HG03280 (cell line): ENCODE results near the gene YAF2.

Experiments used
- ATAC-seq: cut with Tn5 transposase; IDR thresholded peaks from one replicate; pipeline ENCODE4 v1.9.1; 2021; ENCODE audit warnings: mild to moderate bottlenecking, moderate library complexity; ENCODE audit not compliant: unreplicated experiment

YAF2 gene

DNA sequence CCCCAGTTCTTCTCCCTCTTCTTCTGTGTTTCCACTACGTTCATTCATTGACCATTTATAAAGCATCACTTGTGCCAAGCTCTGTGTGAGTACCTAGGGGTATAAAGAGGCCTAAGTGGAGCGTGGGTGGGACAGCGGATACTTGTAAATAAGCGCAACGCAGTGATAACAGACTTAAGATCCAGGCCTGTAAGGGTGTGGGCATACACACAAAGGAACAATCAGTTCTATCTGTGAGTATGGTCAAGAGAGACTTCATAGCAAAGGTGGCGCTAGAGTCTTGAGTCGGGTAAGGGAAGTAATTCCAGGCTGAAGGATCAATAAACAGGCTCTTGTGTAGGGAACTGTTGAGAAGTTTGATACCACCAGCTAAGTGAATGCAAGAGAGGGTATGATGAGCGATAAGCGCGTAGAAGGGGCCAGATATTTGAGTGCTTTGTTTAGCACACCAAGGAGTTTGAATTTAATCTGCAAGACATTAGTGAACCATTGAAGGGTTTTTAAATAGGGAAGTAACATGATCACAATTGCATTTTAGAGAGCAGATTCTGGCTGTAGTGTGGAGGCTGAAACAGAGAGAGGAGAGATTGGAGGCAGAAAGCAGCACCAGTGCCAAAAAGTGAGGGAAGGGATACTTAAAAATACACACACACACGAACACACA is 92.4 kb downstream of the YAF2 start:
- ATAC-seq, result no peak

DNA sequence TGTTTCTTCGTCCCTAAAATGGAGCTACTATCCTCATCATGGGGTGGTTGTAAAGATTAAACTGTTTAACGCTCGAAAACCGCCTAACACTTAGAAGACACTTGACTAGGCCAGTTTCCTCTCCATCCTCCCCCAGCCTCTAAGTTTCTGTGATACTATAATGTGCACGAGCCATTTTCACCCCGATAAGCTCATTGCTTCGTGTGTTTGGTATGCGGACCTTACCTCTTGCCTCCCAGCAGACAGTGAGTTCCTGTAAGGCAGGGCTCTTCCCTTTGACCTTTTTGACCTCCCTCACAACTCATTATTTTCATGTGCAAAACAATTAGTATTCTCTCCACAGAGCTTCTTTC is 92.9 kb downstream of the YAF2 start:
- peak; percentile 16 for ATAC-seq

DNA sequence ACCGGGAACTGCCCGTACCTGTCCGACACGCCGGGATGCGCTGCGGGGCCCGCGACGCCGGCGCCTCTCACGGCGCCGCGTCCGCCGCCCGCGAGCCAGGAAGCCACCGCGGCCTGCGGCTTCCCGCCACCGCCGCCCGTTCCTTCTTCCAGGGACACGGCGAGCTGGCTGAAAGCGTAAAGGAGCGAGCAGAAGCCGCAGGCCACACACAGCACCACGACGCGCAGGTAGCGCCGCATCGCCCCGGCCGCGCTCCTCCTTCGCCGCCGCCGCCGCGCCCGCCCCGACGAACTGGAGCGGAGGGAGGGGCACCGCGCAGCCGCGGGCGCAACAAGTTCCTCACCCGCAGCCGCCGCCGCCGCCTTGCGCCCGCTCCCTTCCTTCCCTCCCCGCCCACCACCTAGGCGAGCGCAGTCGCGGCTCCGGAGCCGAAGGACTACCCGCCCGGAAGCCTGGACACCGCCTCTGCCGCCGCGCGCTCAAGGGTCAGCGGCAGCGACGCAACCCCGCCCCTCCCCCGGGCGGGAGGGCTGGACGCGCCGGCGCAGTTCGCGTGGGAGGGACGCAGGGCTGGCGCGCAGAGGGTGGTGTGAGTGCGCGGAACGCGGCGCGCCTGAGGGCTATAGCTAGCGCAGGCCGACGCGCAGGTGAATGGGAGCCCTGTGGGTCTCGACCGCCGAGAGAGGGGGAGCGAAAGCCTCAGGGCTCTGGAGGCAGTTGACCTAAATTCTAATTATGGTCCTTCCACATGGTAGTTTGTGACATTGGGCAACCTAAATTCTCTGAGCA is 93.4 kb downstream of the YAF2 start, which contains the start of gene GXYLT1:
GXYLT1 (minus strand) TSS at position 467 of the 789 bp plus-strand sequence; CDS start at position 239, 228 bp downstream.
- ATAC-seq, result peak; percentile 93

DNA sequence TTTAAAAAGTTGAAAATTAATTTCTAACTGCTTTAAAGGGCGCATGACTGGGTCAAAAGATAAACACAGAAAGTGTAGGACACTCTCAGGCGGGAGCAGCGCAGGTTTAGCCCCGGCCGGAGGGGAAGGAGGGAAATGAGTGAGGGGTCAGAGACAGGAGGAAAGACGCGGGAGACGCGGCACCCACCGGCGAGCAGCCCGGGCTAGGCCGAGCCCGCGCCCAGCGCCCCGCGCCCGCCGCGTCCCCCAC is 94.0 kb downstream of the YAF2 start:
- no peak for ATAC-seq

DNA sequence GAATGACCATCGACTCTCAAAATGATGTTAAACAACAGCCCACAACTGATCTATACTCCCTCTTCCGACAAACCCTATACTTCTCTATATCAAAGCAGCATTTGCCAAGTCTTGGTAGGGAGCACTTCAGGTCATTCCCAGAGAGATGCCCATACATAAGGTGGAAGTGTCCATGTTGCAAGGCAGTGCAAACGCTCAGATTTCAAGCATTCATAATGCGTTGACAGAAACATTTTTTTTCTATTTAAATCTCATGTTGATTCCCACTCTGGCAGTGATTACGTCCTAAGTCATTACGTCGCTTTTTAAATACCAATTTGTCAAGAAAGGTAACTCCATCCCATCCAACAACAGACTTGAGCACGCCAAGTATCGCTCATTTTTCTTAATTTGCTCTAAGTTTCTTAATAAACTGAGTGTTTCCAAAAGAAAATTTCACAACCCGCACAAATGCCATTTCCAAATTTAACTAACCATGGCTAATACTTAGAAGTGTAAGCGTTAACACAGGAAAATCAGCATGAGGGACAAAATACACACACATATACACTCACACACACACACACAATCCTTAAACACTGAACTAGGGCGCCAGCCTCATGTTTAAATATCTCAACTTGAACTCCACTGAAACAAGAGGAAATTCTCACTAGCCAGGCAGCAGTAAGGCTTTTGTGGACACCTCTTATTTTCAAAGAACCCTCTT is 94.4 kb downstream of the YAF2 start:
- ATAC-seq, result no peak

DNA sequence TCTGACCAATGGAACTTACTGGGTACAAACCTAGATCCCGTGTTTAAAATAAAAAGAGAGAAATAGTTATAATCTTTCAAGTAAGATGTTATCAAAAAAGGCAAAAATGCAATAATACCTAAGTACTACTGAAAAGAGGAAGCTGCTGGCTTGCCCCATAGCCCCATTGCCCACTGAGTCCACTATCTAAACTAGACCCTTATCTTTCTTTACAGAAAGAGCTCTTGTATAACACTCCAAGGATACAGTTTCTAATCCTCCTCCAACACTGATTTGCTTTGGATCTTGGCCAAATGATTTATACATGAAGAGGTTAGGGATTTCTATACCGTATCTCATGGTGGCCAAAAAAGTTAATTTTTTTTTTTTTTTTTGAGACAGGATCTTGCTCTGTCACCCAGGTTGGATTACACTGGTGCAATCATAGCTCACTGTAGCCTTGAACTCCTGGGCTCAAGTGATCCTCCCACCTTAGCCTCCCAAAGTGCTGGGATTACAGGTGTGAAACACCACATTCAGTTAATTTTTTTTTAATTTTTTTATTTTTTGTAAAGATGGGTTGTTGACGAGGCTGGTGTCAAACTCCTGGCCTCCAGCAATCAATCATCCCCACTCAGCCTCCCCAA is 96.0 kb downstream of the YAF2 start:
- ATAC-seq, result no peak

DNA sequence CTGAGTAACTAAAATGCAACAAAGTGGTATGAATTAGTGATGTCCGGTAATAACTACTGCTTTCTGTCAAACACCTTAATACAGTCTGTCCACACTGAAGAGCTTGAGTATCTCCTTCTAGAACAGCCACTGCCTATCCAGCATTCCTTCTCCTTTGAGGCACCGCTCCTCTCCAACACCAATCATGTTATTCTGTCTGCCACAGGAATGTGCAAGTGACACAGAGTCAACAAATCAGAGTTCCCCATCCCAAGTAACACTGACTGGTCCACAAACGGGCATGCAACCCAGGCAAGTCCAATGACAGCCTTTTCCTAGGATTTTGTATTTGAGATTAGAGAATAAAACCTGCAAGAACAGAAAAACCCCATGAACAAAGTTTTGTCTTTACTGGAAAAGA is 97.1 kb downstream of the YAF2 start:
- ATAC-seq, result no peak

DNA sequence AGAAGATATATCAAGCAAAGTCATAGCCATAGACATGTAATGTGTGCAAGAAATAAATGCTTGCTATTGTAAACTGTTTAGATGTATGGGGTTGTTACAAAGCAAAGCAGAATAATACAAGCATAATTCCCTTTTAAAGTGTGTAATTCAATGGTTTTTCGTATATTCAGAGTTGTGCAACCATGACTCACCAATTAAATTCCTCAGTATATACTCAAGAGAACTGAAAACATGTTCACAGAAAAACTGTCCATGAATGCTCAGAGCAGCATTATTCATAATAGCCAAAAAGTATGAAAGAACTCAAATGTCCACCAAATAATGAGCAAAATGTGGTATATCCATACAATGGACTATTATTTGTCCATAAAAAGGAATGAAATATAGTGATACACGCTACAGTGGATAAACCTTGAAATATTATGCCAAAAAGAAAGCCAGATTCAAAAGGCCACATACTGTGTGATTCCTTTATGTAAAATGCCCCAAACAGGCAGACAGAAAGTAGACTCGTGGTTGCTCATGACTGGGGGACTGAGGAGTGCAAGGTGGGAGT is 102.7 kb downstream of the YAF2 start:
- ATAC-seq, result no peak

DNA sequence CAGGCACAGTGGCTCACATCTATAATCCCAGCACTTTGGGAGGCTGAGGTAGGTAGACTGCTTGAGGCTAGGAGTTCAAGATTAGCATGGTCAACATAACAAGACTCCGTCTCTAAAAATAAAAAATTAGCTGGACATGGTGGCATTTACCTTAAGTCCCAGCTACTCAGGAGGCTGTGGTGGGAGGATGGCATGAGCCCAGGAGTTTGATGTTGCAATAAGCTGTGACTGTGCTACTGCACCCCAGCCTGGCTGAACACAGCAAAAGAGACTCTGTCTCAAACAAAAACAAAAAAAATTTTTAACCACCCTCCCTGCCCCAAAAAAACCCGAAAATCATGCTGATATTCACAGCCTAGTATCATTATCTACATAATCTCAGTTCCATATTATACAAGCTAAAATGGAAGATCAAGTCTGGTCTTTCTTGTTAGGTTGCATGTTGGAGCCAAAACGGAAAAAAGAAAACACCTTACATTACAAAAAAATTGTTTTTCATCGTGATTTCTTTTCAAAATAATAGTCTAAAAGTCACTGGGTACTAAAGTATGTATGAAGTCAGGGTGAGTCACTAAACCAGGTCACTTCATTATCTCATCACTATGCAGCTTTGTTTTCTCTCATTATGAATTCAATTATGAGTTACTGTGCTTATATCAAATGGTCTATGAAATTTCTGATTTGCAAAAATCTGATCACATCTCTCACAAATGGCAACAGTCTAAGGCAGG is 107.2 kb downstream of the YAF2 start:
- ATAC-seq, result no peak

DNA sequence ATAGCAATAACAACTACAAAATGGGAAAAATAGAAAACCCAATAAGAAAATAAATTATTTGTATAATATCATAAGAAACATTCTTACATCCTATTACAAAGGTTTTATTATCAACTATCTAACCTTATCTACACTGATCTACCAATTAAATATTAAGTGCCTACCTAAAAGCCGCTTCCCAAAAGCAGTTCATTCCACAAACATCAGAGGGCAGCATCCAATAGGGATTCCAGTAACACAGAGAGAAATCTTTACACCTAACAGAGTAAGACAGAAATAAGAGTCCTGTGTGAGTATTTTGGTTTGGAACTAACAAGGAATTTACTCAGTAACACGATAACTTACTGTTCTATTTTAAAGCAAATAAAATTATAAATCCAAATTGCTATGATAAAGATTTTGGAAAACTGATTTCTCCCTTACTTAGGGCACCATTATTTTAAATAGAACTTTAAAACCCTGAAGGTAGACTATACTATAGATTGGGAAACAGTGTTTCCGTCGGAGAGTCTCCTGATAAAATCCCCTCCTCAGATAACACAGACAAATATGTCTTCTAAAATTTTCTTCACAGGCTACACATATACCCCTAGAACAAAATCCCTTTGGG is 108.3 kb downstream of the YAF2 start:
- no peak for ATAC-seq

DNA sequence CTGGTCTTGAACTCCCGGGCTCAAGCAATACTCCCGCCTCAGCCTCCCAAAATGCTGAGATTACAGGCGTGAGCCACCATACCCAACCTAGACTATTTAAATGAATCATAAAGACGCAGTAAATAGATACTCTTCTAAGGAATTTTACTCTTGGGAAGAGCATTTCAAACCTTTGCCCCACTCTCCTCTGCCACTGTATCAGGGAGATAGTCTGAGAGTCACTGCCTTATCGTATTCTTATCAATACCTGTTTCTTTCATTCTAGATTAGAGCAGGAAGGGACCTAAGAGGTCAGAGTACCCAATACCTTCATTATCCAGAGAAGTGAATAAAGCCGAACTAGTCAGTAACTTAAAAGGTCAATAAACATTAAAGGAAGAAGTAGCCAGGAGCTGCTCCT is 109.2 kb downstream of the YAF2 start:
- ATAC-seq, result no peak

DNA sequence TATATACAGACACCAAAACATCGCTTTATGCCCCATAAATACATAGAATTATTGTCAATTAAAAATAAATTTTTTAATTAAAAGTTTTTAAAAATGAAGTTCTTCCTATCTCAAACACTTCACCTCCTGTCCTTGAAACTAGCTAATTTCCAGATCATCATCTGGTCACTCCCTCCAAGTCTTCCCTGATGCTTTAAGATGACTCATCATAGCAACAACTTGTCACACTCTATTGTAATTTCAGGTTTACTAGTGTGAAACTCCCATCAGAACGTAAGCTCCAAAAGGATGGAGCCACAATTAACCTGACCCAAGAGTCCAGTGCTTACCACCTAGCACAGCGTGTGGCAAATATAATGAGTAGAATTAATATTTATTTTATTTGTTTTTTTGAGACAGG is 109.7 kb downstream of the YAF2 start:
- no peak for ATAC-seq

DNA sequence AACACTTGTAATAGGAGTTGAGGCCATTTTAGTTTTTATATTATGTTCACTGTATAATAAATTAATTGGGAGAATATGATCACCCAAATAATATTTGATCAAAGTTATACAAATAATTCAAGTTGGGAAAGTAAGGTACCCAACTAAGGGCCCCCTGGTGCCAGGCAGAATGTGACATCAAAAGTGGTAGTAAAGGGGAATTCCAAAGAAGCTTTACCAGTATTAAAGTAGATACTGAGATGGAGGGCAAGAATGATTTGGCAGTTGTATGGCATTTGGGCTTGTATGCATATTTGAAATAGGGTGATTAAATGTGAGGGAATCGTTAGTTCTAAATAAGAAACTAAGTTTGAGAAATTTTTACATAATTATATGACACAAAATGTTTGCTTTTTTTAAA is 111.1 kb downstream of the YAF2 start:
- ATAC-seq, result no peak

DNA sequence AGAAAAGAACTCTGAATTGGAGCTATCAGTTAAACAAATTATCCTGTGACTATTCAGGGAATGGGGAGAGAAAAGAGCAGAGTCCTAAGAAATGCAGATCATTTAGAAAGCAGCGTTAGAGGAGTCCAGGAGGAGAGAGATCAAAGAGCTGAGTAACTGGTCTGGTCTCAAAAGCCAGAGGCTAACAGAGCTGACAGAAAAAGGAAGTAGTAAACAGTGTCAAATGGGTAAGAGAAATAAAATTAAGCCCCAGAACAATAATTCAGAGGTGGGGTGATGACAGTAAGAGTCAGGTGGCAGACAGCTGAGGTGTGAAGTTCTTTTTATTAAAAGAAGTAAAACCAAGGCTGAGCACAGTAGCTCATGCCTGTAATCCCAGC is 112.7 kb downstream of the YAF2 start:
- ATAC-seq, result no peak

DNA sequence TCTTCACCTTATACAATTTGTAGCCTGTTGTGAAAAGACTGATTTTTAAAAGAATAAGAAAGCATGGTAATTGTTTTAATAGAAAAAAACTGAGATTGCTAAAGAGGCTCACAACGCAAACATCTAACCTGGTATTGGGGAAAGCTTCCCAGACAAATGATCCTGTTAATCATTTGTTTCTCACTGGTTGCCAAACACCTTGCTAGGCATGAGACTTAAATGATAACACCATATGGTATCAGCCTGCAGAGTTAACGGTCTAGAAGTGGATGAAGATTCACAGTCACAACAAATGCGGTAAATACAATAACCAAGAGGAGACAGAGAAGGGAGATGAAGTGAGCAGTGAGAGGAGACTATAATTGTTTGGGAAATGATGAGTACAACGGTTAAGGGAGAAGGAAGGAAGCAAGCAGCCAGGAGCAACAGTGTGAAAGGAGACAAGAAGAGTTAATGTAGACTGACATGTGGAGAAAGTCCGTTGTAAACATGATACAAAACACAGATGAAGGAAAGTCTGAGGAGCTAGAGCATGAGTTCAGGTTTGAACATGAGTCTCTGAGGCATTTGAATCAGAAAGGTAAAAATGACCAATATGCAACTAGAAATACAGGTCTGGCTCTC is 113.2 kb downstream of the YAF2 start:
- ATAC-seq, result no peak

DNA sequence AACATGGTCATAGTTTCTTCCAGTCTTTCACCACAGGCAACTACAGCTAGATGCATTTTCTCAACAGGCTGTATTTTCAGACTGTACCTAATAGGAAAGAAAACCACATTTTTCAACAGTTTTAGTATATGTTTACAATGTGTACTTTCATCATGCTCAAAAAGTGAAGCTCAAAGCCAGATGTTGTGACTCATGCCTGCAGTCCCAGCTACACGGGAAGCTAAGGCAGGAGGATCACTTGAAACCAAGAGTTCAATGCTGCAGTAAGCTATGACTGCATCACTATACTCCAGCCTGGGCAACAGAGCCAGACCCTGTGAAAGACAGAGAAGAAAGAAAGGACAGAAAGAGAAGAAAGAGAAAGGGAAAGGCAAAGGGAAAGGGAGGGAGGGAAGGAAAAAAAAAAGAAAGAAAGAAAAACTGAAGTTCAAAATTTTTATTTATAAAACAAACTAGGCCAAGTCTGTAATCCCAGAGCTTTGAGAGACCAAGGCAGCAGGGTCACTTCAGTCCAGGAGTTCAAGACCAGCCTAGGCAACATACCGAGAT is 118.9 kb downstream of the YAF2 start:
- ATAC-seq, result no peak

DNA sequence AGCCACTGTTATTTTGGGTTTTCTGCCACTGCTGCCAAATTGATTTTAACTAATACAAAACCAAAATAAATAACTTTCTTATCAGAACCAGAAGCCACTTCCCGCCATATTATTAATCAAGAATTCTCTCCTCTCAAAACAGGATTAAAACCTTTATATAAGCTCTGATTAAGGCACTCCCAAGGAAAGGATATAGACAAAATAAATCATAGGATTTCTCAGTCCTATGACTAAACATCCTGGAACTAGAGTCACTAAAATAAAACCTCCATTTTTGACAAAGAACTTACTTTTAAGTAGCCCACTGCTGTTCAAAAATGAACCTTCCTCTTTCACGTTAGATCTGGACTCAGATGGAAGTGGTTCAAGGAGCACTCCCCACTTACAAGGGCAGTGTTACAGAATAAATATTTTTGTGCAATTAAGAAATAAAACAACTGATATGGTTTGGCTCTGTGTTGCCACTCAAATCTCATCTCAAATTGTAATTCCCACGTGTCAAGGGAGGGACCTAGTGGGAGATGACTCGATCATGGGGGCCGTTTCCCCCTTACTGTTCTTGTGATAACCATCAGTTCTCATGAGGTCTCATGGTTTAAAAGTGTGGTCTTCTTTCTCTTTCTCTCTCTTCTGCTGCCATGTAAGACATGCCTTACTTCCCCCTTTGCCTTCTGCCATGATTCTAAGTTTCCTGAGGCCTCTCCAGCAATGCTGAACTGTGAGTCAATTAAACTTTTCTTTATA is 119.7 kb downstream of the YAF2 start:
- no peak for ATAC-seq

DNA sequence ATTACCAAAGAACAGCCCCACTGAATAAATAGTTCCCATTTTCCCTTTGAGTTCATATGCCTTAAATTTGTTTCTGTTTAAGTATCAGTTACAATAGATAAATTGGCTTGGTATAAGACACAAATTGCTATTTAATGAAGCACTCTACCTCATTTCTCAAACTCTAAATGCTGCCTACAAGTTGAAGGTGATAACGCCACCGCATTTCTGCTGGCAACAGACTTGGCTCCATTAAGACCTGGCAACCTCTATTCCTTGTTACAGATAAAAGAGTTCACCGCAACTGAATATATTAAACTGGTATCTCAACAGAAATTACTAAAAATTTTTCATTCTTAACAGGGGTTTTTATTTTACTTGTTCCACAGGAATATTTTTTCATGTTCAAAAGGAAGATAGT is 129.0 kb downstream of the YAF2 start:
- no peak for ATAC-seq
